IMR-90 (cell line): ENCODE results near the gene PLXND1.

Experiments used
- CEBPB ChIP-seq: IDR thresholded peaks from 2 replicates; pipeline ENCODE4 v1.6.1; 2012; ENCODE audit warnings: low read depth, low read length, improper control_type of control experiment
- CHD1 ChIP-seq: IDR thresholded peaks from 2 replicates; pipeline ENCODE4 v1.6.1; 2012; ENCODE audit warnings: low read depth, low read length, improper control_type of control experiment
- CTCF ChIP-seq: conservative IDR thresholded peaks from 2 replicates; pipeline ENCODE4 v1.5.1; 2012; ENCODE audit warnings: mild to moderate bottlenecking, low read depth, low read length, improper control_type of control experiment
- ELK1 ChIP-seq: fragments of 150-350 bp; IDR thresholded peaks from 2 replicates; pipeline ENCODE4 v1.6.1; 2016; ENCODE audit warnings: low read depth, mild to moderate bottlenecking, low read length, moderate library complexity, borderline replicate concordance
- POLR2A ChIP-seq: IDR thresholded peaks from 2 replicates; pipeline ENCODE4 v1.6.1; 2012; ENCODE audit warnings: mild to moderate bottlenecking, low read depth, low read length
- RFX5 ChIP-seq: IDR thresholded peaks from 2 replicates; pipeline ENCODE4 v1.8.0; 2012; ENCODE audit warnings: low read depth, mild to moderate bottlenecking, low read length, moderate library complexity

GRCh38 chr3:129561619-129562248 is 44.7 kb downstream of the PLXND1 start:
- TF ChIP-seq CHD1 (no peak), RFX5 (no peak), CTCF (no peak), POLR2A (no peak), ELK1 (no peak), CEBPB (no peak)
